AG04449 (cell line): ENCODE results near the gene PRDX2.
A peak's percentile ranks its signal among the peaks of the same experiment; 100 is the strongest.

Experiments
- CTCF ChIA-PET: fragments of 350-600 bp; formaldehyde crosslinking; extraction: SDS; loops from one replicate; lab custom pipeline; 2021; ENCODE audit warnings: antibody characterized with exemption; lab: Yijun Ruan, JAX
- POLR2A ChIA-PET: fragments of 400-600, 350-600 bp; formaldehyde crosslinking; extraction: SDS; loops from one replicate; lab custom pipeline; 2020; ENCODE audit warnings: antibody characterized with exemption, inconsistent platforms; lab: Yijun Ruan, JAX
- DNase-seq: peaks from one replicate; pipeline ENCODE4 v3.0.0-alpha.2; 2010; ENCODE audit warnings: low read depth, low spot score
- H3K4me3 ChIP-seq: 2 replicates; pipeline ENCODE4 v1.5.1; 2011; ENCODE audit warnings: low read depth, mild to moderate bottlenecking, control low read depth, low read length
- TF ChIP-seq, protein P1 (sequence below): IDR thresholded peaks from one replicate; pipeline ENCODE4 v1.5.1; 2011; ENCODE audit warnings: mild to moderate bottlenecking, moderate library complexity, low read length, control low read depth, inconsistent platforms; ENCODE audit not compliant: insufficient read depth; ENCODE audit errors: missing control alignments

The PRDX2 gene

DNA sequence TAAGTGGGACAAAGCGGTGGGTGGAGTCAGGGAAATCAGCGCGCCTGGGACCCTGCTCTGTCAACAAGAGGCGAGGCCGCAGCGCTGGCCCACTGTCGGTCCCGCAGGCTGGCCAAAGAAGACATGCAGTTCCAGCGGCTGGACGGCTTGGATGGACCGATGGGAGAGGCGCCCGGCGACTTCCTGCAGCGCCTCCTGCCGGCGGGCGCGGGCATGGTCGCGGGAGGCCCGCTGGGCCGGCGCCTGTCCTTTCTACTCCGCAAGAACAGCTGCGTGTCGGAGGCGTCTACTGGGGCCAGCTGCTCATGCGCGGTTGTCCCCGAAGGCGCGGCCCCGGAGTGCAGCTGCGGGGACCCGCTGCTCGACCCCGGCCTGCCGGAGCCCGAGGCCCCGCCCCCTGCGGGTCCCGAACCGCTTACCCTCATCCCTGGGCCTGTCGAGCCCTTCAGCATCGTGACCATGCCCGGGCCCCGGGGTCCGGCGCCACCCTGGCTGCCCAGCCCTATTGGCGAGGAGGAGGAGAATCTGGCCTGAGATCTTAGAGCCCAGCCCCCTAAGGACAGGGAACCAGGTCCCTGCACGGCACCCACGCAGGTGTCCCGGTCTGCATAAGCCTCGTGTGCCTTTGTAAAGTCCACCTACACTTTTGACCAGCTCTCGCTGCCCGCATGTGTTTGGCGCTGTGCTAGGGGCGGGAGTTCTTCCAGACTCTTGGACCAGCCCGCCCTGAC is 43.9 kb downstream of the PRDX2 start:
- no peak for DNase-seq
- H3K4me3 ChIP-seq, result peak overlapping the region; percentile 50
- TF ChIP-seq, protein P1, sequence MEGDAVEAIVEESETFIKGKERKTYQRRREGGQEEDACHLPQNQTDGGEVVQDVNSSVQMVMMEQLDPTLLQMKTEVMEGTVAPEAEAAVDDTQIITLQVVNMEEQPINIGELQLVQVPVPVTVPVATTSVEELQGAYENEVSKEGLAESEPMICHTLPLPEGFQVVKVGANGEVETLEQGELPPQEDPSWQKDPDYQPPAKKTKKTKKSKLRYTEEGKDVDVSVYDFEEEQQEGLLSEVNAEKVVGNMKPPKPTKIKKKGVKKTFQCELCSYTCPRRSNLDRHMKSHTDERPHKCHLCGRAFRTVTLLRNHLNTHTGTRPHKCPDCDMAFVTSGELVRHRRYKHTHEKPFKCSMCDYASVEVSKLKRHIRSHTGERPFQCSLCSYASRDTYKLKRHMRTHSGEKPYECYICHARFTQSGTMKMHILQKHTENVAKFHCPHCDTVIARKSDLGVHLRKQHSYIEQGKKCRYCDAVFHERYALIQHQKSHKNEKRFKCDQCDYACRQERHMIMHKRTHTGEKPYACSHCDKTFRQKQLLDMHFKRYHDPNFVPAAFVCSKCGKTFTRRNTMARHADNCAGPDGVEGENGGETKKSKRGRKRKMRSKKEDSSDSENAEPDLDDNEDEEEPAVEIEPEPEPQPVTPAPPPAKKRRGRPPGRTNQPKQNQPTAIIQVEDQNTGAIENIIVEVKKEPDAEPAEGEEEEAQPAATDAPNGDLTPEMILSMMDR, result peak; percentile 82
- ChIA-PET CTCF (interaction anchor here (0.7 to 31.4 kb wide), 28 partner anchors 5 to 193 kb away, joined by 3 to 1565 read pairs (median 6); partner anchors contain the start of genes BEST2, DNASE2, FBXW9 and GET3), POLR2A (interaction anchor here (0.6 to 1.2 kb wide), 6 partner anchors 8 to 34 kb away, joined by 3 to 4 read pairs (median 4); partner anchors contain the start of genes GET3 and JUNB)

DNA sequence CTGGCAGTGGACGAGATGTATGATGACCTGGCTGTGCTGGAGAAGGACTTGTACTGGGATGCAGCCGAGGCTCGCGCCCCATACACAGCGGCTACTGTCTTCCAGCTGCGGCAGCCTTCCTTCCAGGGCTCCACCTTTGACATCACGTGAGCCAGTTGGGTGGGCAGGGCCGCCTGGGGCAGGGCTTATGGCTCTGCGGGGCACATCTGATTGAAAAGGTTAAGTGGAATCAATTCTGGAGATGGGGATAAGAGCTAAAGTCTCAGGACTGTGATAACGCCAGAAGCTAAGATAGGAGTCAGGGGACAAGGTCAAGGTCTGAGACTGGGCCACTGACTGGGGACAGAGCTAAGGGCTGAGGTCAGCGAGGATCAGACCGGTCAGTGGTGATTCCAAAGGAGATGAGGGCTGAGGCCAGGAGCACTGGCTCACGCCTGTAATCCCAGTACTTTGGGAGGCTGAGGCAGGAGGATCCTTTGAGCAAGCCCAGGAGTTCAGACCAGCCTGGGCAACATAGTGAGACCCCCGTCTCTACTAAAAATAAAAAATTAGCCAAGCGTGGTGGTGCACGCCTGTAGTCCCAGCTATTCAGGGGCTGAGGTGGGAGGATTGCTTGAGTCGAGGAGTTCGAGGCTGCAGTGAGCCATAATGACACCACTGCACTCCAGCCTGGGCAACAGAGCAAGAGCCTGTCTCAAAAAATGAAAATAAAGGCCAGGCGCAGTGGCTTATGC is 45.3 kb downstream of the PRDX2 start:
- no peak overlapping the region for H3K4me3 ChIP-seq
- TF ChIP-seq, protein P1, result no peak
- CTCF ChIA-PET, result interaction anchor here (1.0 to 31.4 kb wide), 11 partner anchors 6 to 116 kb away, joined by 3 to 1565 read pairs (median 15); partner anchors contain the start of genes BEST2, GET3, HOOK2 and JUNB
- POLR2A ChIA-PET, result no interaction called here
- DNase-seq, result no peak

DNA sequence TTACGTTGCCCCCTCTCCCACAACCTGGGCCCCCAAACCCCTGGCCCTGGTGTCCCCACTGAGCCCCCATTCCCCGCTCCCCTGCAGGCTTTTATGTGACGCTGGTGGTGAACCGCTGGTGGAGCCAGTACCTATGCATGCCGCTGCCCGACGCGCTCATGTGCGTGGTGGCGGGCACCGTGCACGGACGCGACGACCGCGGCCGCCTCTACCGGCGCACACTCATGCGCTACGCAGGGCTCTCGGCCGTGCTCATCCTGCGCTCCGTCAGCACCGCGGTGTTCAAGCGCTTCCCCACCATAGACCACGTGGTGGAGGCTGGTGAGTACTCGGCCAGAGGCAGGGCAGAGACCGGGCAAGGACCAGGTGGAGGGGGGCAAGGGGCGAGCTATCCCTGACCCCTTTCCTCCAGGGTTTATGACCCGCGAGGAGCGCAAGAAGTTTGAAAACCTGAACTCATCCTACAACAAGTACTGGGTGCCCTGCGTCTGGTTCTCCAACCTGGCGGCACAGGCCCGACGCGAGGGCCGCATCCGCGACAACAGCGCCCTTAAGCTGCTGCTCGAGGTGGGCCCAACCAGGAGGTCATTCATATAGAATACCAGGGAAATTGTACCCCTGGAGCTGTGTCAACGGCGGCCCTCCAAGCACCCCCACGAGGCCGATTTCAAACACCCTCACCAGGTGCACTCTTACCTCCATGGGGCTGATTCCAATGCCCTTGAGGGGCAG is 47.0 kb downstream of the PRDX2 start:
- no peak overlapping the region for H3K4me3 ChIP-seq
- TF ChIP-seq, protein P1, result no peak
- ChIA-PET POLR2A (interaction anchor here (0.6 kb wide), 1 partner anchor 13 kb away, joined by 4 read pairs; no protein-coding TSS in a partner anchor), CTCF (interaction anchor here (1.4 to 31.4 kb wide), 6 partner anchors 8 to 94 kb away, joined by 3 to 1565 read pairs (median 542); partner anchors contain the start of genes BEST2, GET3, HOOK2 and JUNB)
- no peak for DNase-seq

DNA sequence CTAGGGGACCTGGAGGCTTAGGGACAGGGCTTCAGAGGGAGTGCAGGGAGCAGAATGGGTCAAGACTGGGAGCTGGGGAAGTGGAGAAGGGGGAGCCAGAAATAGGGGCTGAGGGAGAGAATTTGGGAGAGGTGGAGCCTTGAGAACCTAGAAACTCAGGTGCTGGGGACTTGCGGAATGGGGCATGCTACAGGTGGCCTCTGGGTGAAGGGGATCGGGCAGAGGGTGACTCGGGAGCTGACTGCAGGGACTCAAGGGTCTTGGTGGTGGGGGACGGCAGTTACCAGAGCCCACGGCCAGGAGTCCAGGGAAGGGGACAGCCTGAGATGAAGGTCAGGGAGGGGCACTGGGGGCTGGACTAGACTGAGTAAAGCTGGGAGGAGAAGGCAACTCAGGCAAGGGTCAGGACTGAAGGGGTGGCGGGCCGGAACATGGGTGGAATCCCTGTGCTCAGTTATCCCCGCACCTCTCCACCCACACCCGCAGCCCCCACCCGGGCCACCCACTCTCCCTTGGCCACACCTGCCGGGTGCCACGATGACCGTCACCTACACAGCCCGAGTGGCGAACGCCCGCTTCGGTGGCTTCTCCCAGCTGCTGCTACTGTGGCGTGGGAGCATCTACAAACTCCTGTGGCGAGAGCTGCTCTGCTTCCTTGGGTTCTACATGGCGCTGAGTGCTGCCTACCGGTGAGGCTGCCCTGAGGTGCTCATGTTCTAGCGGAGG is 49.4 kb downstream of the PRDX2 start:
- TF ChIP-seq, protein P1, result no peak
- POLR2A ChIA-PET, result interaction anchor here (0.6 to 1.5 kb wide), 2 partner anchors 39 to 189 kb away, joined by 3 to 5 read pairs; partner anchors contain the start of gene JUNB
- no peak overlapping the region for H3K4me3 ChIP-seq
- no peak for DNase-seq
- CTCF ChIA-PET, result interaction anchor here (0.6 to 31.4 kb wide), 5 partner anchors 10 to 95 kb away, joined by 3 to 1565 read pairs (median 10); partner anchors contain the start of genes JUNB, PRDX2, RNASEH2A and THSD8

DNA sequence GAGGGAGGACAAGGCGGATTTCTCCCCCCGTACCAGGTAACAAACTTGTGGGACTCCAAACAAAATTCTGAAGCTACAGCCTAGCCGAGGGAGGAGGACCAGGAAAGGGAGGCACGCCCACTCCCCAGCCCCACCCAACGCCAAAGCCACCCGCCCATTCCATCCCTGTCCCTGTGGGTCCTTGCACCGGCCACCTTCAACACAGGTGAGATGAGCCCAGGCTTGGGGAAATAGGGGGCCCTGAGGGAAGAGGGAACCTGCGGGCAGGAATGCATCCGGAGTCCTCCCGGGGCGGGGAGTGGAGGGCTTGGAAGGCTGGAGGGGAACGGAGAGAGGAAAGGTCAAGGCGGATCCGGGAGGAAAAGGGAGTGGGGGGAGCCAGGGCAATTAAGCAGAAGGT is 50.0 kb downstream of the PRDX2 start, which contains the start of gene BEST2:
Gene BEST2 (plus strand): TSS at position 157 of the 400 bp plus-strand sequence. CDS start 802 bp downstream, outside the sequence.
- TF ChIP-seq, protein P1, result no peak
- H3K4me3 ChIP-seq, result no peak within 1 kb of the TSS
- POLR2A ChIA-PET, result interaction anchor here (0.6 kb wide), 1 partner anchor 190 kb away, joined by 3 read pairs; no protein-coding TSS in a partner anchor
- CTCF ChIA-PET, result interaction anchor here (29.3 to 31.4 kb wide), 2 partner anchors 11 to 47 kb away, joined by 660 to 1565 read pairs; partner anchors contain the start of genes JUNB, PRDX2, RNASEH2A and THSD8
- DNase-seq, result no peak
